Epidermal melanocyte (primary cell): ENCODE data around the gene HEPH.
"Not testable (repeated sequence)": the region's sequence is repeated elsewhere in the genome, so short reads cannot be mapped to it uniquely, and the experiment has no call there.

ENCODE experiments used
- DNase-seq: peaks from one replicate; pipeline ENCODE4 v3.0.0; 2011; ENCODE audit warnings: low spot score; ENCODE audit not compliant: insufficient read length

The HEPH gene

DNA sequence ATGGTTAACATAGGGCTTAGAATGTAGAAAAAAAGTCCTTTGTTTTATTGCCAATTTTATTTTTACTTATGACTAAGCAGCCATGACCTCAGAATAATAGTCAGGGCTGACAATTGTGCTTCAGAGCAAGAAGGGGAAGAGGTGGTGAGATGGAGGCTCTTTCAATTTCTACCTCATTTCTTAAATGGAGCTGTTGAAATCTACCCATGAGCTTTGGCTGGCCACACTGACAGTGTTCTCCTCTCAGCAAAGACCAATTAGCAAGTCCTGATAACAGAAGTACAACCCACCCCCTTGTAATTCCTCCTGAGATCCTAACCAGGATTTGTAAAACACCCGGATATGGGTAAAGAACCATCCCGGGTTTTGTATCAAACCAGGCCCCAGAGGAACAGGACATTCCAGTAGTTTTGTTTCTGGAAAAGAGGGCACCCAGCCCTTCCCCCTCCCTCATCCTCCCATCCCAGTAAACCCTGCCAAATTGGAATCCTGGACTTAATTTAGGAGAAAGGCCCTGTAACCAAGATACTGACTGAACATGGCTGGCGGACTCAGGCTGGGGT, at the start of gene HEPH:
Gene HEPH, plus strand, starts transcription at position 399 of the 563 bp plus-strand sequence. CDS start 6,324 bp downstream, outside the sequence.
- DNase-seq, result no peak

DNA sequence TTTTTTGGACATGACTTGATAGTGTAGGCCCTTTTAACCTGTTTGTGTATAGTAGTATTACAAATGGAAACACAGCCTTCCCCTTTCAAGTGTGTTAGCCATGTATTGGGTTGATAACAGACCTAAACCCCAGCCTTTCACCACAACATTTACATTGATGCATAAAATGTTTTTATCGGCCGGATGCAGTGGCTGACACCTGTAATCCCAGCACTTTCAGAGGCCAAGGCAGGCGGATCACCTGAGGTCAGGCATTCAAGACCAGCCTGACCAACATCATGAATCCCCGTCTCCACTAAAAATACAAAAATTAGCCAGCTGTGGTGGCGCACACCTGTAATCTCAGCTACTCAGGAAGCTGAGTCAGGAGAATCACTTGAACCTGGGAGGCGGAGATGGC, 45.3 kb upstream of the HEPH start:
- DNase-seq, result not testable (repeated sequence)

DNA sequence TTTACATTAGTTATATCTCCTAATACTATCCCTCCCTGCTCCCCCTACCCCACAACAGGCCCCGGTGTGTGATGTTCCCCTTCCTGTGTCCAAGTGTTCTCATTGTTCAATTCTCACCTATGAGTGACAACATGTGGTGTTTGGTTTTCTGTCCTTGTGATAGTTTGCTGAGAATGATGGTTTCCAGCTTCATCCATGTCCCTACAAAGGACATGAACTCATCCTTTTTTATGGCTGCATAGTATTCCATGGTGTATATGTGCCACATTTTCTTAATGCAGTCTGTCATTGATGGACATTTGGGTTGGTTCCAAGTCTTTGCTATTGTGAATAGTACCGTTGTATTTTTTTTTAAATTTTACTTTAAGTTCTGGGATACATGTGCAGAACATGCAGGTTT, 42.7 kb upstream of the HEPH start:
- DNase-seq, result not testable (repeated sequence)

DNA sequence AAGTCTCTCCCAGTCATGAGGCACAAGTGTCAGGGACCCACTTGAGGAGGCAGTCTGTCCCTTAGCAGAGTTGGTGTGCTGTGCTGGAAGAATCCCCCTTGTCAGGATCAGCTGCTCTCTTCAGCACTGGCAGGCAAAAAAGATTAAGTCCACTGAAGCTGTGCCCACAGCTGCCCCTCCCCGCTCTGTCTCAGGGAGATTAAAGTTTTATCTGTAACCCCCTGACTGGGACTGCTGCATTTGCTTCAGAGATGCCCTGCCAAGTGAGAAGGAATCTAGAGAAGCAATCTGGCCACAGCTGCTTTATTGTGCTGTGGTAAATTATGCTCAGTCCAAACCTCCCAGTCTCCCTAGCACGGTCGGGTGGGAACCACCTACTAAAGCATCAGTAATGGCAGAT, 37.4 kb upstream of the HEPH start:
- no peak for DNase-seq

DNA sequence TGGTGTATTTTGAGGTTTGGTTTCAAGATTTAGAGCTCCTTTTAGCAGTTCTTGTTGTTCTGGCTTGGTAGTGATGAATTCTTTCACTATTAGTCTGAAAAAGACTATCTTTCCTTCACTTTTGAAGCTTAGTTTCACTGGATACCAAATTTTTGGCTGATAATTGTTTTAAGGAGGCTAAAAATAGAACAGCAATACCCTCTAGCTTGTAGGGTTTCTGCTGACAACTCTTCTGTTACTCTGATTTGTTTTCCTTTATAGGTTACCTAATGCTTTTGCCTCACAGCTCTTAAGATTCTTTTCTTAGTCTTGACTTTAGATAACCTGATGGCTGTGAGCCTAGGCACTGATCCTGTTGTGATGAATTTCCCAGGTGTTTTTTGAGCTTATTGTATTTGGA, 33.6 kb upstream of the HEPH start:
- no peak for DNase-seq

- not testable (repeated sequence) for DNase-seq
These were observed 28.8 kb upstream of the HEPH start for GRCh38 chrX:66135284-66135683.

DNA sequence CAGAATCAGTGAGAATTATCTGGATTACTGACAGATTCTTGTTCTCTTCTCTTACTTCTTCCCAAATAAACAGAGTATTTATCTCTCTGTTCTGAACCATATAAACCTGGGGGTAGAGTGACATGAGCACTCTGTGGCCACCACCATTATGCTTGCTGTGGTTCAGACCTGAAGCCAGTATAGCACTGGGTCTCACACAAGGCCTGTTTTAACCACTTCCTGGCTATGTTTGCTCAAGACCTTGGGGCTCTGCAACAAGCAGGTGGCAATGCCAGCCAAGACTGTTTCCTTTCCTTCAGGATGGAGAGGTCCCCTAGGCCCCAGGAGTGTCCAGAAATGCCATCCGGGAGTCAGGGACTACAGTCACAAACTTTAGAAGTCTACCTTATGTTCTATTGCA, 21.7 kb upstream of the HEPH start:
- no peak for DNase-seq

GRCh38 chrX:66144258-66144657, 19.8 kb upstream of the HEPH start:
- no peak for DNase-seq

GRCh38 chrX:66149519-66149918, 14.5 kb upstream of the HEPH start:
- DNase-seq, result no peak

DNA sequence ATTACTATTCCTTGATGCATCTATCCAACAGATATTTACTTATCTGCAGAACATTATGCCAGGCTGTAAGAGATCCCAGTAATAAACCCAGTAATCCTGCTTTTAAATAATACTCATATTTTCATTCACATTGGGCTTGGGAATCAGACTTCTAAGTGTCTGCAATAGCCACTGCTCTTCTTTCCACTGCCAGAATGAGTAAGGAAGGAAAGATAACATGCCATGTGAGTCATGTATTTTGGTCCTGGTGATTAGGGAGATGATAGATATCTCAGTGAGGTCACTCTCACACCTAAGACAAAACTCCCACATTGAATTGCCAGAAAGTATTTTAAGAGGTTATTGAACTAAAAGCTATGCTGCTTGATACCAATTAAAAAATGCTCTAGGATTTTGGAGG, 13.9 kb upstream of the HEPH start:
- DNase-seq, result no peak

GRCh38 chrX:66162331-66162822, 1.7 kb upstream of the HEPH start:
- no peak for DNase-seq

DNA sequence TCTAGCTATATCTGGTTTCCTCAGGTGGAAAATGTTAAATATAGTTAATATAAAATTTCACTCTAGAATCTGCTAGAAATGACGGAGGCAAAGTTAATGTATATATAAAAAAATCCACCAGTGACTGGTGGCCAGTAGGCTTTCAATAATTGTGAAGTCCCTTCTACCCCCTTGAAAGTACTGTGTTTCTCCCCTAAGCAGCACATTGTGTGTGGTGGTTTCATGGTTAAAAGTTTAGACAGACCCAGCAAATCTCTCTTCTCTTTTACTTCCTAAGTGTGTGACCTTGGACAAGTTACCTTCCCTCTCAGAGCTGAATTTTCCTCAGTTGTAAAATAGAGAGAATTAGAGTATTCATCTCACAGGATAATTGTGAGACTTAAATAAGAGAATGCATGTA, 600 bp upstream of the HEPH start:
- DNase-seq, result no peak

- DNase-seq, result no peak
These were observed 423 bp downstream of the HEPH start for GRCh38 chrX:66164470-66164869.

- DNase-seq, result no peak
These were observed 884 bp downstream of the HEPH start for GRCh38 chrX:66164931-66165330.

GRCh38 chrX:66166671-66167070, 2.6 kb downstream of the HEPH start:
- DNase-seq, result no peak

DNA sequence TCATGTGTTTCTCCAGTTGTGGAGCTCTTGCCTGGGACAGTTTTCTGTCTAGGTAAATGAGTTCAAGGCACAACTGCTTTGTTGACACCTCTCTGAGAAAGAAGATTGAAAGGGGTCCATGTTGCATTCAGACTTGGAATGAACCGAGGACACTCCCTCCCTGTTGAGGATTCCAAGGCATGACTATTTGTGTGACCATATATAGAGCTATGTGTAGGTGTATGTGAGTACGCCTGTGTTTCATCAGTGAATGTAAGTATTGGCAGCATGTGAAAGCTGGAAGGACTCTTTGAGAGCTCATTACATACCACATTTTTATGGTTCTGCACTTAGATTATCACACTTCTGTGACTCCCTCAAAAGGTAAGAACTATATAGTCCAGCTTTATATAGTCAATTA, 3.4 kb downstream of the HEPH start:
- DNase-seq, result no peak

DNA sequence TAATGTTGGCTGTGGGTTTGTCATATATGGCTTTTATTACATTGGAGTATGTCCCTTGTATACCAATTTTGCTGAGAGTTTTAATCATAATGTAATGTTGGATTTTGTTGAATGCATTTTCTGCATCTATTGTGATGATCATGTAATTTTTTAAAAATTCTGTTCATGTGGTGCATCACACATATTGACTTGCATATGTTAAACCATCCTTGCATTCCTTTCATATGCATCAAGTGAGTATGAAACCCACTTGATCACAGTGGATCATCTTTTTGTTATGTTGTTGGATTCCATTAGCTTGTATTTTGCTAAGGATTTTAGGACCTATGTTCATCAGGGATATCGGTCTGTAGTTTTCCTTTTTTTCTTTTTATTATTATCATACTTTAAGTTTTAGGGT, 12.1 kb downstream of the HEPH start:
- no peak for DNase-seq

DNA sequence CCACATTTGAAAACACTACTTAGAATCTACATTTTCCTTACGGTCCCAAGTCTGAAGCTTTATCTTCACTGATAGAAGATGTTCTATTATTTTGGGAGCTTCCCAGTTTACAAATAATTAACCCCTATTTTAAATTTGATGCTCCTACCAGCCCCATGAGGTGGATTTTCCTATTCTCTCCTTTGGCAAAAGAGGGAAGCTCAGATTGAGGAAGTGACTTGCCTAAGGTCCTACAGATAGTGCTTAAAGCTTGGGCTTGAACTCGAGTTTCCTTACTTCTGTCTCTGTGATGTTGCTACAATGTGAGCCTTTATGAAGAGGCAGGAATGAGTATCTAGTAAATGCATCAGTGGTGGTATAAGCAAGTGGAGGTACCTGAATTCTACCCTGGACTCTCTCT, 27.5 kb downstream of the HEPH start:
- DNase-seq, result no peak

DNA sequence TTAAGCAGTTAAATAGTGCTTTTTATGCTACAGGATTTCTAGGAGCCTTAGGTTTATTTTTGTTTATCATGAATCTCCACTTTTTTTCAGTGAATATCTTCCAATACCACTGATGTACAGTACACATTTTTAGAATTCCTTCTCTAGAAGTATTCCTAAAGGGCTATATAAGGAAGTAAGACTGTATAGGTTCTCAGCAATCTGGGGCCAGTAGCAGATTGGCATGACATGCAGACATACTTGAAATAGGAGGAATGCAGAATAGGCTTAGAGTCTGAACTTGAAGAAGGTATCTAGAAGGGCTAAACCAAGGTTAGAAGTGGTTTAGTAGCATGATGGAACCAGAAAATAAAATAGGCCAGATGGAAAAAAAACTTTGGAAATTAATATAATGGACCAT, 29.8 kb downstream of the HEPH start:
- DNase-seq, result no peak

- DNase-seq, result no peak
These were observed 36.1 kb downstream of the HEPH start for GRCh38 chrX:66200050-66200664.

GRCh38 chrX:66200855-66201795, 37.1 kb downstream of the HEPH start:
- DNase-seq, result no peak

DNA sequence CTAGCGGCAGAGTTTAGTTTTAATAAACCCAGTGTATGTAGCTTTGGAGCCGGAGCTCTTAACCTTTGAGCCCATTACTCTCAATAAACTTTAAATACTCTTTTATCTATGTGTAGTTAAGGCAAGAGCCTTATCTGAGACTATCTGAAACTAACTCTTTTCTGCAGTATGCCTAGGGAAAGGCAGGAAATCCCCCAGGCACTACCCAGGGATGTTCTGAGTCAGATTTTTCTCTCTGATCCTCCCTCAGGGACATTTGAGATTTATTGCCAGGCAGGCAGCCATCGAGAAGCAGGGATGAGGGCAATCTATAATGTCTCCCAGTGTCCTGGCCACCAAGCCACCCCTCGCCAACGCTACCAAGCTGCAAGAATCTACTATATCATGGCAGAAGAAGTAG, 39.1 kb downstream of the HEPH start:
- DNase-seq, result no peak
